Heart left ventricle (tissue), 13 donors: ENCODE data around the gene COMP.

ENCODE experiments used
- CTCF ChIP-seq, 12 donors: fragments of 200-600 bp; sonication (generic) in 4 of 12; IDR thresholded peaks; one replicate each; pipeline versions ENCODE4 v1.5.0 to v1.8.0; 2018 to 2022; ENCODE audit warnings: antibody characterized with exemption in 12 of 12, mild to moderate bottlenecking in 5 of 12
- POLR2A ChIP-seq, 2 donors: fragments of 450-650 bp; IDR thresholded peaks; one replicate each; pipeline ENCODE4 v1.6.1; 2017; ENCODE audit warnings: antibody characterized with exemption in 2 of 2, mild to moderate bottlenecking in 2 of 2, moderate library complexity in 2 of 2
- donor health status: ischemic (EF 13 %, LVEDD 7.1; RV severe dilation, severe dysfunction).
- donor health status: DM: no; HTN: yes; CAD: no.
- donor health status: DM: no; HTN: no; CAD: no.
- donor health status: ischemic (EF 25% LVEDD 6.9; RV normal size, moderate dysfunction).
- donor health status: ischemic (EF 25% LVEDD 5.7; RV mildly dilated, moderate dysfunction).
- donor health status: ischemic (EF 35%, LVEDD 5.7; RV mildly dilated, moderate dysfunction).
- donor health status: nonischemic (EF 11% LVEDD 7.7; RV severe dilation, severe dysfunction).
- donor health status: DM: yes; HTN: yes; CAD: no.
- donor health status: PGD.
- donor health status: ischemic (EF 29% LVEDD 5.4; RV normal size, mild dysfunction).
- donor health status: nonischemic (EF 23%, LVEDD 6.1; RV moderate dilation, normal function).

GRCh38 chr19:18738961-18739690 is 52.0 kb downstream of the COMP start:
- TF ChIP-seq POLR2A (IDR thresholded peaks at IDR 0.05) (no peak), CTCF (IDR thresholded peaks at IDR 0.05) (no peak)
